ENCODE measurements around the gene CAMTA1.

- TF ChIP-seq RARB (CRISPR knock-in tag; IDR thresholded peaks at IDR 0.05) (no peak), ESRRG (CRISPR knock-in tag; IDR thresholded peaks at IDR 0.05) (no peak), CSDC2 (CRISPR knock-in tag; IDR thresholded peaks at IDR 0.05) (no peak), ARNTL (CRISPR knock-in tag; IDR thresholded peaks at IDR 0.05; ENCODE audit: borderline replicate concordance, low read depth) (no peak), ZFP30 (CRISPR knock-in tag; IDR thresholded peaks at IDR 0.05) (no peak), PATZ1 (CRISPR knock-in tag; IDR thresholded peaks at IDR 0.05; ENCODE audit: borderline replicate concordance) (no peak), SNAI2 (CRISPR knock-in tag; IDR thresholded peaks at IDR 0.05) (no peak), PPARA (CRISPR knock-in tag; IDR thresholded peaks at IDR 0.05; ENCODE audit: borderline replicate concordance) (no peak), TSHZ2 (CRISPR knock-in tag; IDR thresholded peaks at IDR 0.05) (no peak), ZNF70 (CRISPR knock-in tag; IDR thresholded peaks at IDR 0.05) (no peak), TOX (CRISPR knock-in tag; IDR thresholded peaks at IDR 0.05; ENCODE audit: borderline replicate concordance) (no peak)
These were observed 449.2 kb downstream of the CAMTA1 start for GRCh38 chr1:7234471-7234755.
